ENCODE data around the gene DHRSX.

- TF ChIP-seq EZH2 (IDR thresholded peaks at IDR 0.05; ENCODE audit: low read length, missing control alignments) (no peak), CTCF (conservative IDR thresholded peaks at IDR 0.05 in 1 of 2, IDR thresholded peaks at IDR 0.05 in 1 of 2; ENCODE audit: low read depth in 1 of 2, low read length in 2 of 2) (no peak)
Measured at GRCh38 chrX:2452317-2452784, 48.4 kb downstream of the DHRSX start.
